Kidney capillary endothelial cell (primary cell): ENCODE measurements around the gene ATXN1L.
"Not testable (repeated sequence)": the region's sequence is repeated elsewhere in the genome, so short reads cannot be mapped to it uniquely, and the experiment has no call there.

Experiments used
- DNase-seq: peaks from one replicate; pipeline ENCODE4 v3.0.0-alpha.2; 2018; ENCODE audit warnings: low spot score

Gene ATXN1L

GRCh38 chr16:71845639-71846430 is at the start of gene ATXN1L:
Gene ATXN1L (plus strand): TSS chr16:71845976. CDS start chr16:71849741, 3,765 bp downstream.
- DNase-seq = peak; percentile 75

- DNase-seq = no peak
Measured at GRCh38 chr16:71796501-71797097, 49.2 kb upstream of the ATXN1L start.

GRCh38 chr16:71803305-71803690 is 42.5 kb upstream of the ATXN1L start:
- no peak for DNase-seq

- peak; percentile 21 for DNase-seq
Measured at GRCh38 chr16:71807905-71808592, 37.7 kb upstream of the ATXN1L start.

GRCh38 chr16:71808593-71809459 is 37.0 kb upstream of the ATXN1L start, which contains the start of gene AP1G1:
Gene AP1G1 (minus strand): TSS chr16:71808834. CDS start chr16:71789479, 19,355 bp downstream.
- DNase-seq = peak; percentile 93

- not testable (repeated sequence) for DNase-seq
Measured at GRCh38 chr16:71810155-71810530, 35.6 kb upstream of the ATXN1L start.

GRCh38 chr16:71811261-71811803 is 34.4 kb upstream of the ATXN1L start:
- DNase-seq = no peak

- not testable (repeated sequence) for DNase-seq
Measured at GRCh38 chr16:71817155-71817500, 28.6 kb upstream of the ATXN1L start.

- no peak for DNase-seq
Measured at GRCh38 chr16:71826533-71827017, 19.2 kb upstream of the ATXN1L start.

GRCh38 chr16:71830359-71830758 is 15.4 kb upstream of the ATXN1L start:
- DNase-seq = no peak

GRCh38 chr16:71831698-71832097 is 14.1 kb upstream of the ATXN1L start:
- not testable (repeated sequence) for DNase-seq

GRCh38 chr16:71832112-71832511 is 13.7 kb upstream of the ATXN1L start:
- not testable (repeated sequence) for DNase-seq

- no peak for DNase-seq
Measured at GRCh38 chr16:71834291-71834690, 11.5 kb upstream of the ATXN1L start.

GRCh38 chr16:71837150-71837549 is 8.6 kb upstream of the ATXN1L start:
- DNase-seq = no peak

- no peak for DNase-seq
Measured at GRCh38 chr16:71840052-71840451, 5.7 kb upstream of the ATXN1L start.

- DNase-seq = no peak
Measured at GRCh38 chr16:71843572-71843971, 2.2 kb upstream of the ATXN1L start.

- no peak for DNase-seq
Measured at GRCh38 chr16:71846431-71846830, 655 bp downstream of the ATXN1L start.

- DNase-seq = no peak
Measured at GRCh38 chr16:71847096-71847495, 1.3 kb downstream of the ATXN1L start.

- DNase-seq = peak; percentile 37
Measured at GRCh38 chr16:71848622-71849021, 2.8 kb downstream of the ATXN1L start.

GRCh38 chr16:71851746-71852145 is 6.0 kb downstream of the ATXN1L start:
- DNase-seq = no peak

- no peak for DNase-seq
Measured at GRCh38 chr16:71852158-71852557, 6.4 kb downstream of the ATXN1L start.

- no peak for DNase-seq
Measured at GRCh38 chr16:71852561-71852960, 6.8 kb downstream of the ATXN1L start.
